ENCODE results near the gene CDC37.
A peak's percentile ranks its signal among the peaks of the same experiment; 100 is the strongest.

The CDC37 gene

DNA sequence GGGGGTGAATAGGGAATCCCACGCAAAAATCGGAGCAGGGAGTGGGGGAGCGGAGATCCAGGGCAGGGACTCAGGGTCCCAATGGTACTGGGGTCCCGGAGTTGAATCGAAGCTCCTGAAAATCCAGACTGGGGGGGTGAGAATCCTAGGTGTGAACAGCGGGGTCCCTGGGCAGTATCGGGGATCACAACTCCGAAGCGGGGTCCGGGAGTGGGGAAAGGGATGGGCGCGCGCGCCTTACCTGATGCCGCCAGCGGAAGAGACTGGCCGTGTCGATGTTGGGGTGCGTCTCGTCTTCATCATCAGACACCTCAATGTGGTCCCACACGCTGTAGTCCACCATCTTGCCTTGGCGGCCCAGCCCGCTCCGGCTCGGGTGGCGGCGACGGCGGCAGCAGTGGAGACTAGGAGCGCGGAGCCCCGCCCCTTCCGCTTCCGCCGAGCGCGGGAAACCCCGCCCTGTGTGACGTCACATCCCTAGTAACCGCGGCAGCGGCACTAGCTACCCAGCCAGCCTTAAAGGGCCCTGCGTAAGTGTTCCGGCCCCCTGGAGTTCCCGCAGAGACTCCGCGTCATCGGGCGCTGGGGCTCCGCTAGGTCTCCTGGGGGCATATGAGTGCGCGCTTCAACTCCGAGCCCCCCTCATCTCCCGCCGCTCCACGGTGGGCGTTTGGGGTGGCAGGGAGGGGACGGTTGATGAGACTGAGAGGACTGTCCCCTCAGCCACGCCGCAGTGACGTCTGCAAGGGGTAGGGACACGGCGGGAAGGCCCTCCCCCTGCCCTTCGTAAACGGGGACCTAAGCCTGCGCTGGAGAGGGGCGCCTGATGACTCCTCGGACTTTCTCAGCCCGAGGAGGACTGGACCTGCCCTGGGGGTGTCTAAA is at the start of gene CDC37:
TSS of gene CDC37 (minus strand) at position 406 of the 885 bp plus-strand sequence. CDS start at position 343, 63 bp downstream.
- peak; percentile 84 for DNase-seq

DNA sequence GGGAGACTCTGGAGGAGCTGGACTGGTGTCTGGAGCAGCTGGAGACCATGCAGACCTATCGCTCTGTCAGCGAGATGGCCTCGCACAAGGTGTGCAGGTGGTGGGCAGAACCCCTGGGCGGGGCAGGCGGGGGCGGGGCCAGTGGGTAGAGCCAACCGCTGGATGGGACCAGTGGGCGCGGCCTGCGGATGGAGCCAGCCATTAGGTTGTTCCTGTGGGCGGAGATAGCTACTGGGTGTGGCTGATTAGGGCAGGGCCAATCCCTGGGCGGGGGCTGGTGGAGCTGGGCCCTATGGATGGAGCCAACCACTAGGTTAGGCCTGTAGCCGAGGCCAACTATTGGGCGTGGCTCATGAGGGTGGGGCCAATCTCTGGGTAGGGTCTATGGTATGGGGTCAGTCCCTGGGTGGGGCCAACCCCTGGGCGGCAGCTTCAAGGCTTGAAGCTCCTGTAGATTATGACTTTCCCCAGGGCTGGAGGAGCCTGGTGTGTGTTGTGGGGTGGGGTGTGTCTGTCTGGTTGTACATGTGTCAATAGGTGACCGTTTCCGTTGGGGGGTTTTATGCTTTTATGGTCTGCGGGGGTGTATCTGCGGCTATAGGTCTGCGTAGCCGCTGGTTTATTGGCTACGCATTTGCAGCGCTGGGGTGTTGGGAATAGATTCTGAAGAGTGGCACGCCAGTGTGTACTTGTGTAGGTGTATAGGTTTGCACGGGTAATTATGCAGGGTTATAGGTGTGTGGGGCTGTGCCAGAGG is 47.7 kb upstream of the CDC37 start:
- DNase-seq, result no peak

DNA sequence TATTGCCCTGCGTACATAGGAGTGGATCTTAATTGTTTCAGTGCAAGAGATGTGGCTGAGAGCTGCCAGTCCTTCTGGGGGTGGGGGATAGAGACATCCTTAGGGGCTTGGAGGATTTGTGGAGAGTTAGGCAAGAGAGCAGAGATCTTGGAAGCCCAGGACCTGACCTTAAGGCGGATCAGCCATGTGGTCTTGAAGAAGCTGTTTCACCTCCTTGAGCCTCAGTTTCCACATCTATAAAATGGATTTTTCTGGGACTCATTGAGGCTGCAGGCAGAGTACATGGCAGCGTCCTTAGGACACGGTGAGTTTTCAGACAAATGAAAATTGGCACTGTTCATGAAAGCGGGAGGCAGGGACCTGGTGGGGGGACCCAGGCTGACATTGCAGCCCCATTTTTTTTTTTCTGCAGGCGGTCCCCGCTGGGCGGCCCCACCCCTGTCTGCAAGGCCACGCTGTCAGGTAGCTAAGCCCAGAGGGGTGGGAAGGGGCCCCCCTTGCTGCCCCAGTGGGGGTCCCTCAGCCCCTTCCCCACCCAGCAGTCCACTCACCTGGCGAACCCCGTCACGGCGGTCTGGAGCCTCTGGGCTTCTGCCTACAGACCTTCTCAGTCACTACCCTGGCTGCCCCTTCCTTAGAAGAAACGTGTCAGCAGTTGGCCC is 47.0 kb upstream of the CDC37 start:
- no peak for DNase-seq

DNA sequence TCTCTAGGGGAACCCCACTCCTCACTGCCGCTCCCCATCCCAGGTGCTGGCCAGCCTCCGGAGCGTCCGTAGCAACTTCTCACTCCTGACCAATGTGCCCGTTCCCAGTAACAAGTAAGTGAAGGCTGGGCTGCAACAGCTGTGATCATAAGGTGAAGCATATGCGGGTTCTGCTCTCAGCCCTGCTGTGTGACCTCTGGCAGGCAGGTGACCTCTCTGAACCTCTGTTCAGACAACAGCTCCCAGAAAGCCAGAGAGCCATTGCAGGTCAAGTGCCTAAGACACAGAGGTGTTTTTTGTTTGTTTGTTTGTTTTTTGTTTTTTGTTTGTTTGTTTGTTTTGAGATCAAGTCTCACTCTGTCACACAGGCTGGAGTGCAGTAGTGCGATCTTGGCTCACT is 45.7 kb upstream of the CDC37 start:
- no peak for DNase-seq

DNA sequence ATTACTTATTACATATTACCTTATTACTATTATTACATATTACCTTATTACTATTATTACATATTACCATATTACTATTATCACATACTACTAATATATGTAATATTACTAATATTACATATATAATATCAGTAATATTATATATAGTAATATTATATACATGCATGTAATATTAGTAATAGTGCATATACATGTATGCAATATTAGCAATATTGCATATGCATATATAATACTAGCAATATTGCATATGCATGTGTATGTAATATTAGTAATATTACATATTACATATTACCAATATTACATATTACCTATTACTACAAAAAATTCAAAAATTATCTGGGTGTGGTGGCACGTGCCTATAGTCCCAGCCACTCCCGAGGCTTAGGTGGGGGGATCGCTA is 39.4 kb upstream of the CDC37 start:
- no peak for DNase-seq

DNA sequence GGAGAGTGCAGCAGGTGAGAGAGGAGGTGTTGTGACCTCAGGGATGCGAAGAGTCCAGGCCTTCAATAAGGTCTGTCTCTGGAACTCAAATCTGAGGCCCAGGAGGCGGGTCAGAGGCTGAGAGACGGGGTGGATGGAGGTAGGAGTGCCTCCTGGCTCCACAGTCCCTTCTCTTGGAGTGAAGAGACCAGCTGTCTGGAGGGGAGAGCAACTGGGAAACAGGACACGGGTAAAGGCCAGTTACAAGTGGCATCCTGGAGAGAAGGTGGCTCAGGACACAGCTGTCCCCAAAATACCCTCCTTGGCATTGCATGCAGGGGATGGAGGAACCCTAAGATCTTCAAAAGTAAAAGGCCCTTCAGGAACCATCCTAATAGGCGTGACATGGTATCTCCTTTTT is 36.2 kb upstream of the CDC37 start:
- DNase-seq, result no peak

DNA sequence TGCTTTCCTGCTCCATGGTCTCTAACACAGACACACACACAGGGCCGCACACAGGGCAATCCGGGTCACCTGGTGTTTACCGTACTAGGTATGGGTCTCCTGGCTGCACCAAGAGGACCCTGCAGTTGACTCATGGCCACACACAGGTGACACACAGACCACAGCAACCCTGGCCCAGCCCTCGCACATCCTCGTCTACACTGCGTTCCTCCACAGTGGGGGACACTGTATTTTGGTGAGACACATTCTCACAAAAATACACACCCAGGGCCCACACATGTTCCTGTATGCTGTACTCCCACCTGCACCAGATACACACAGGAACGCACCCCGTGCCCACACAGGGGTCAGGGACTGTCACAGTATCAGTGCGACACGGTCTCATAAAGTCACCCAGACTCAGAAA is 29.8 kb upstream of the CDC37 start:
- no peak for DNase-seq

DNA sequence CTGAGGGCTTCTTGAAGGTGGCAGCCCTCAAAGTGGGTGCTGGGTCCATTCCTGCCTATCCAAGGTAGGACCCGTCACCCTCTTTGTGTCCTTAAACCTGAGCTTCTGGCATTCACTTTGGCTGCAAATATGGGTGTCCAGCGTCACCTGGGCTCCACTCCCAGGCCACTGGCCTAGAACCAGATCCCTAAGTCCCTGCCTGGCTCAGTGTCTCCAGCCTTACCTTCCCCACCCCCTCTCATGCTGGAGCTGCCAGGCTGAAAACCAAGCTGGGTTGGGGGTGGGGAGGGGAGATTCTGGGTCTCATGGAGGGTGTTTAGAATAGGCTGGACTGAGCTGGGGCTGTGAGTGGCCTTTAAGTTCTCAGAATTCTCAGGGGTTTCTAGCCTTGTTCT is 29.4 kb upstream of the CDC37 start:
- DNase-seq, result no peak

DNA sequence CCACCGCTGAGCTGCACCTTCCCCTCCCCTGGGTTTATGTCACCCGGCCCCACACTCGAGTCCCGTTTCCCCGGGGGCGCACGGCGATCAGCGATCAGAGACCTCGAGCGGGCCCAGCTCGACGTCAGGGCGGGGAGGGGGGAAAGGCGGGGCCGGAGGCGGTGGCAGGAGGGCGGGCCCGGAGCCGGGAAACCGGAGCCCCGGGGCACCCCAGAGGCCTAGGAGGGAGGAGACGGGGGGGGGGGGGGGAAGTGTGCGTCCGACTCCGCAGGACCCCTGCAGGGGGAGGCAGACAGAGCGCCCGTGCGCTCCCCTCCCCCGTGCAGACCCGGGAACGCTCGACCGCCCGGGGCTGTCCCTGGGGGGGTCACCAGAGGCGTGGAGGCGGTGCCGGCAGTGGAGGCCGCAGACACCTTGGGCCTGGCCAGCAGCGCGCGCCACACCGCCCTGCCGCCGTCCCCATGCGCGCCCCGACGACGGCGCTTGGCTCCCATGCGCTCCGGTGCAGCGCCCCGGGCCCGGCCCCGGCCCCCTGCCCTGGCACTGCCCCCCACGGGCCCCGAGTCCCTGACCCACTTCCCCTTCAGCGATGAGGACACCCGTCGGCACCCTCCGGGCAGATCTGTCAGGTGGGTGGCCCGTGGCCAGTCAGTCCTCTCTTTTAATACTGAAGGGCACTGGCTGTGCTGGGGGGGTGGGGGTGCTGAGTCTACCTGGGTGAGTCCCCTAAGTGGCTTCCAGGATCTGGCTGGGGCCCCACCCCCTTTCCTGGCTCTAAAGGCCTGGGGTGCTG is 28.8 kb upstream of the CDC37 start:
- DNase-seq, result no peak

DNA sequence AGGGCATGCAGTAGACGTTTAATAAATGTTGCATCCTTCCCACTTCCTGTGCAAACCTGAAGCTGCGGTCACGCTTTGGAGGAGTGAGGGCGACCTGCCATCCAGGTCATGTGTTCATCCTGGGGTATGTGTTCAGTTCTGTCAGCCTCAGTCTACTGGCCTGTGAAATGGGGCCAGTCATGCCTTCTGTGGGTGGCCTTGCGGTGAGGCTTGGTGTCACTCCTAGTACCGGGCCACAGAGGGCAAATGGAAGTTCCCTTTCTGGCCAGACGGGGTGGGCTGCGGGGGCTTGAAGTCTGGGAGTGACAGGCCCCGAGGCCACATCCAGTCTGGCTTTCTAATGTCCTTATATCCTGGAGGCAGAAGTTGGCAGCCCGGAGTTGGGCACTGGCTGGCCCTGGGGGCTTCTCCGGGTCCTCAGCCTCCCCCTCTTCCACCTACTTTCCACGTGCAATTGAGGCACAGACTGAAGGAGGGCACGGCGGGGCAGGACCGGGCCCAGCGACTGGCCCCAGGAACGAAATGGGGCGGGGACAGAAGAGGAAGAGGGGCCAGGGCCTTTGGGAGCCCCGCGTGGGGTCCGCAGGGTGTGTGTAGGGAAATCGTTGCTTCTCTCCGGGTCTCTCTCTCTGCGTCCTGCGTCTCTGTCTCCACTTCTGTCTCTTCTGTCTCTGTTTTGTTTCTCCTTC is 28.1 kb upstream of the CDC37 start:
- DNase-seq, result no peak

DNA sequence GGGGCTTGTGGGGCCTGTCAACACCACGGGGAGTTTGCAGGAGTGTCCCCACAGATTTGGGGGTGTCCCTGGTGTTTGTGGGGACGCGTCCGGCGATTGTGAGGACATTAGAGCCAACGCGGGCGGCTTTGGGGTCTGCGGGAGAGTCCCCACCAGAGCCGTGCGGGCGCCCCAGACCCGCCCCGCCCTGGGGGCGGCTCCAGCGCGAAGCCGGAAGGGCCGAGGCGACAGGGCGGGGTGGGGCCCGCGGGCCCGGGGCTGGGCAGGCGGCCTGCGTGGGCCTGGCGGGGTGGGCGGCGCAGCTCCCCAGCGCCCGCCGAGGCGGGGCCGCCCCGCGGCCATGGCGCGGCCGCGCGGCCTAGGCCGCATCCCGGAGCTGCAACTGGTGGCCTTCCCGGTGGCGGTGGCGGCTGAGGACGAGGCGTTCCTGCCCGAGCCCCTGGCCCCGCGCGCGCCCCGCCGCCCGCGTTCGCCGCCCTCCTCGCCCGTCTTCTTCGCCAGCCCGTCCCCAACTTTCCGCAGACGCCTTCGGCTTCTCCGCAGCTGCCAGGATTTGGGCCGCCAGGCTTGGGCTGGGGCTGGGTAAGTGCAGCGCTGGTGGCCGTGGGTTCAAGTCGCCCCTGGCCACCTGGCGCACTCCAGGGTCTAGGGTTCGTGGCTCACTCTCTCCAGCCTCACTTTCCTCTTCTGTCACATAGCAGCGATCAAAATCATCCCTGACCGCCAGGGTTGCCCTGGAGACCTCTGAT is 27.3 kb upstream of the CDC37 start:
- no peak for DNase-seq

DNA sequence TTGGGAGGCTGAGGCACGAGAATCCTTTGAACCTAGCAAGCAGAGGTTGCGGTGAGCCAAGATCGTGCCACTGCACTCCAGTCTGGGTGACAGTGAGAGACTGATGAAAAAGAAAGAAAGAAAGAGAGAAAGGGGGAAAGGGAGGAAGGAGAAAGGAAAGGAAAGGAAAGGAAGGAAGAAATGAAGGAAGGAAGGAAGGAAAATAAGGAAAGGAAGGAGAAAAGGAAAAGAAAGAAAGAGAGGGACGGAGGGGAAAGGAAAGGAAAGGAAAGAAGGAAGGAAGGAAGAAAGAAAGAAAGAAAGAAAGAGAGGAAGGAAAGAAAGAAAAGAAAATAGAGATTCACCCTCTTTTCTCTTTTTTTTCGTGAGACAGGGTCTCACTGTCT is 25.6 kb upstream of the CDC37 start:
- no peak for DNase-seq

DNA sequence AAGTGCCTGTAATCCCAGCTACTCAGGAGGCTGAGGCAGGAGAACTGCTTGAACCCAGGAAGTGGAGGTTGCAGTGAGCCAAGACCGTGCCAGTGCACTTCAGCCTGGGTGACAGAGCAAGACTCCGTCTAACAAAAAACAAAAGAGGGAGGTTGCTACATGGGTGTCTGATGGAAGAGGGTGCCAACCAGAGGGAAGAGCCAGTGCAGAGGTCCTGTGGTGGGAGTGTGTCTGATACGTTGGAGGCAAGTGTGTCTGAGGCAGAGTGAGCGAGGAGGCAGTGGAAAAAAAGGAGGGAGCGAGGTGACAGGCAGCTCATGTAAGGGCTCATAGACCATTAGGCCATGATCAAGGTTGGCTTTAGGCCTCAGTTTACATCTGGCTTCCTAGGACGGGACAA is 23.8 kb upstream of the CDC37 start:
- DNase-seq, result no peak

DNA sequence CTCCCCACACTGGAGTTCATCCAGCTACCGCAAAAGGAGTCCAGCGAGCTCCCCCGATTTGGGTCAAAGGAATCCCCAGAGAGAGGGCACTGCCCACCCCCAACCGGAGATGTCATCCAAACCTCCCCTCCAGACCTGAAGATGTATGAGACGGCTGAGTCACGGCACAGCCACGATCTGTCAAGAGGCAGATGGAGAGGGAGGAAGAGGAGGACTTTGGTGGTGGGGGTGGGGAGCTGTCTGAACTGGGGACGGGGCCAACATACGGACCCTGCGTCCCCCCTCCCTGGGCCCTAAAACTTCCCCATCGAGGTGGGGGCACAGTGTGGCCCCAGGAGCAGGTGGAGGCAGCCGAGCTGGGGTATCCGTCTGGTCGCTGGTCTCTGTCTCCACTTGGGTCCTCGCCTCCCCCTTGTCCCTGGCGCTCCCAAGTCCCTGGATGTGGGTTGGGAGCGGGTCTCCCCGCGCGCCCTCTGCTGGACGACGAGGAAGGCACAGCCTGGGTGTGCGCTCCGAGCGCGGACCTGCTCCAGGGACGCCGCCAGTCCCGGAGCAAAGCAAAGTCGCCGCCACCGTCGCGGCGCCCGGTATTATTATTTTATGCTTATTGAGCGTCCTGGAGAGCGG is 20.8 kb upstream of the CDC37 start:
- DNase-seq, result peak; percentile 53

DNA sequence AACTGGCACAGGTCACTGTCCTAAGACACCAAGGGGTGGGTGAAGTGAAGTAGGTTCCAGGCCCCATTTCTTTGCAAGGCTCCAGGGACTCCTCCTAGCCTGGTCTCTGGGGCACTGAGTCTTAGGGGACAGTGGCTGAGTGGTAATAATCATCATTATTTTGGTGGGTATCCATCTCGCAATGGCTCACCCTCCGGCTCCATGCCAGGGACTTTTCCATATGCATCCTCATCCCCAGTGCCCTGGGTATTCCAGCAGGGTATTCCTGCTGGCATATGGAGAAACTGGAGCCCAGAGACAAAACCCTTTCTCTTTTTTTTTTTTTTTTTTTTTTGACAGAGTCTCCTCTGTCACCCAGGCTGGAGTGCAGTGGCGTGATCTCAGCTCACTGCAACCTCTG is 19.5 kb upstream of the CDC37 start:
- DNase-seq, result no peak

DNA sequence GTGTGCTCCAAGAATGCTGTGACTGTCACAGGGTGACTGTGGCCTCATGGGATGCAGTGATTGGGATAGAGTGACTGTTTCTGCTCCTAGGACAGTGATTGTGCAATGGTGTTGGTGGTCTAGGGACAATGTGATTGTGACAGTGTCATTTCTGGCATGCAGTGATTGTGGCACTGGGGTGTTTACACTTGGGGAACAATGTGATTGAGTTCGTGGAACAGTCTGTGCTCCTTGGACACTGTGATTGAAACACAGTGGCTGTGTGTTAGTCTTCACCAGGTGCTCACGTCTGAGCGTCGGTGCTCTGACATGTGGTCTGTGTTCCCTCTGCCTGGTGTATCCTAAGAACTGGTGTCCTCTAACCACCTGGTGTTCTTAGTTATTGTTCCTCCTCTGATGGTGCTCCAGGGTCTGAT is 18.7 kb upstream of the CDC37 start:
- DNase-seq, result no peak

DNA sequence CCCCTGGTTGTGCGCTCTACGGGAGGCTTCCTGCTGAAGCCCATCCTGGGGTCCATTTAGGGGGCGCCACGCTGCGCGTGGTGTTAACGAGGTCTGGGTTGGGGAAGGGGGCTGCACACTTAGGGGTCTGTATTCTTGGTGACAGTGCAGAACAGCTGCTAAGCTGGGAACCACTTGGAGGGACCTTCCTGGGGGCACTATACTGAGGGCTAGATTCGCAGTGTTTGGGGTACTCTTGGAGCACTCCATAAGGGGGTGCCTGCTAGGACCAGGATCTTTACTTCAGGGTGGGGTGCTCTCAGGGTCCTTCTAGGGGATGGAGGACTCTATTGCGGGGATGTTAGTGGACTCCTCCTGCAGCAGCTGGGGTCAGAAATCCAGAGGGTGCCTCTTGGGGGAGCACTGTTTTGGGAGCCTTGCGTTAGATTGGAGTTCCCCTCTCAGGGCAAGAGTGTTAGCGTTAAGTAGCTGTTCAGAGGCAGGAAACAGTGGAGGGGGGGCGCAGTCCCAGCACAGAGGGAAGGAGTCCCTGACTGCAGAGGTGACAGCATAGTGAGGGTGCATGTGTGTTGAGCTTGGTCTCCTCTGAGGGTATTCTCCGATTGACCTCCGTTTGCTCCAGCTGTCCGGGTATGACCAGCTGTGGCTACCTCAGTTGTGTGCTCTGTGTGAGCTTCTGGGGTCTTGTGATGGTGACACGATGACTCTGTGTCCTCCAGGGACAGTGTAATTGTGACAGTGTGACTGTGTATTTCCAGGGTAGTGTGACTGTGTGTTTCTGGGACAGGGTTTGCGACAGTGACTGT is 18.1 kb upstream of the CDC37 start:
- DNase-seq, result no peak

DNA sequence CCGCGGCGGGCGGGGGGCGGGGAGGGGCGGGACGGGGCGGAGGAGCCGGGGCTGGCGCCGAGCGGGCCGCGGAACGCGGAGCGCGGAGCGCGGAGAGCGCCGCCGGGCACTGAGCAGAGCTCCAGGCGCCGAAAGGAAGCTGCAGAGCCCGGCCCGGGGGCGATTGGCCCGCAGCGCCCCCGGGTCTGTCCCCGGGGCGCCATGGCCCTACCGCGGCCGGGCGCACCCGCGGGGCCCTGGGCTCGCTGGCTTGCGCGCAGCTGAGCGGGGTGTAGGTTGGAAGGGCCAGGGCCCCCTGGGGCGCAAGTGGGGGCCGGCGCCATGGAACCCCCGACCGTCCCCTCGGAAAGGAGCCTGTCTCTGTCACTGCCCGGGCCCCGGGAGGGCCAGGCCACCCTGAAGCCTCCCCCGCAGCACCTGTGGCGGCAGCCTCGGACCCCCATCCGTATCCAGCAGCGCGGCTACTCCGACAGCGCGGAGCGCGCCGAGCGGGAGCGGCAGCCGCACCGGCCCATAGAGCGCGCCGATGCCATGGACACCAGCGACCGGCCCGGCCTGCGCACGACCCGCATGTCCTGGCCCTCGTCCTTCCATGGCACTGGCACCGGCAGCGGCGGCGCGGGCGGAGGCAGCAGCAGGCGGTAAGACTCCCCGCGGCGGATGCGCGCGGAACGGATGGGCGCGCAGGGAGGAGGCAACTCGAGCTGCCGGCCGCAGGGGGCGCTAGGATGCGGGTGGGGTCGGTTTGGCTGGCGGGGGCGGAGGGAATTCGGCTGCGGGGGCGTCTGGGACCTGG is 17.3 kb upstream of the CDC37 start, which contains the start of gene PDE4A:
TSS of gene PDE4A (plus strand) at position 95 of the 796 bp plus-strand sequence. CDS start at position 322, 227 bp downstream.
- DNase-seq, result peak; percentile 42
